Measurements from ENCODE around the gene KLHL9.

The KLHL9 gene

GRCh38 chr9:21314152-21314551 is 21.1 kb downstream of the KLHL9 start:
- Histone ChIP-seq H3K36me3 (no peaks in the 10 kb centered on the region), H3K27me3 (peaks cover 5% of the 10 kb centered on the region), H3K4me3 (ENCODE audit: low read depth in 1 of 2, low read length in 1 of 2) (no peak overlapping the region), H3K9me3 (no peaks in the 10 kb centered on the region), H3K4me1 (ENCODE audit: control insufficient read depth in 1 of 2, insufficient read depth in 1 of 2, low read depth in 1 of 2, low read length in 1 of 2) (no peaks in the 10 kb centered on the region), H3K27ac (no peak overlapping the region)
- TF ChIP-seq CTCF (IDR thresholded peaks at IDR 0.05), result no peak

GRCh38 chr9:21311889-21312288 is 23.3 kb downstream of the KLHL9 start:
- Histone ChIP-seq H3K4me3 (ENCODE audit: low read depth in 1 of 2, low read length in 1 of 2) (no peak overlapping the region), H3K27ac (no peak overlapping the region), H3K27me3 (peaks cover 5% of the 10 kb centered on the region), H3K9me3 (no peaks in the 10 kb centered on the region), H3K4me1 (ENCODE audit: control insufficient read depth in 1 of 2, insufficient read depth in 1 of 2, low read depth in 1 of 2, low read length in 1 of 2) (no peaks in the 10 kb centered on the region), H3K36me3 (no peaks in the 10 kb centered on the region)
- no peak for TF ChIP-seq CTCF (IDR thresholded peaks at IDR 0.05)

- Histone ChIP-seq H3K27ac (no peak within 1 kb of the TSS), H3K4me3 (ENCODE audit: low read depth in 1 of 2, low read length in 1 of 2) (no peak within 1 kb of the TSS), H3K4me1 (ENCODE audit: control insufficient read depth in 1 of 2, insufficient read depth in 1 of 2, low read depth in 1 of 2, low read length in 1 of 2) (no peaks in the 10 kb centered on the region), H3K36me3 (no peaks in the 10 kb centered on the region), H3K27me3 (no peaks in the 10 kb centered on the region), H3K9me3 (no peaks in the 10 kb centered on the region)
- no peak for TF ChIP-seq CTCF (IDR thresholded peaks at IDR 0.05)
Observed at GRCh38 chr9:21305213-21305612, 30.0 kb downstream of the KLHL9 start, which contains the start of gene IFNA5. Gene IFNA5, minus strand, starts transcription at chr9:21305313. Its CDS starts 57 bp downstream, at chr9:21305256.

- no peak for TF ChIP-seq CTCF (IDR thresholded peaks at IDR 0.05)
- Histone ChIP-seq H3K9me3 (no peaks in the 10 kb centered on the region), H3K4me1 (ENCODE audit: control insufficient read depth in 1 of 2, insufficient read depth in 1 of 2, low read depth in 1 of 2, low read length in 1 of 2) (peaks cover 12 to 16% of the 10 kb centered on the region in 2 experiments), H3K27ac (no peak overlapping the region), H3K4me3 (ENCODE audit: low read depth in 1 of 2, low read length in 1 of 2) (no peak overlapping the region), H3K27me3 (peaks cover 7% of the 10 kb centered on the region), H3K36me3 (no peaks in the 10 kb centered on the region)
Observed at GRCh38 chr9:21295992-21296391, 39.2 kb downstream of the KLHL9 start.

- no peak for TF ChIP-seq CTCF (IDR thresholded peaks at IDR 0.05)
- H3K27ac ChIP-seq, result no peak overlapping the region
- H3K4me1 ChIP-seq (ENCODE audit: control insufficient read depth in 1 of 2, insufficient read depth in 1 of 2, low read depth in 1 of 2, low read length in 1 of 2), result peaks cover 12 to 16% of the 10 kb centered on the region in 2 experiments
- H3K36me3 ChIP-seq, result no peaks in the 10 kb centered on the region
- H3K9me3 ChIP-seq, result no peaks in the 10 kb centered on the region
- peaks cover 7% of the 10 kb centered on the region for H3K27me3 ChIP-seq
- no peak overlapping the region for H3K4me3 ChIP-seq (ENCODE audit: low read depth in 1 of 2, low read length in 1 of 2)
Observed at GRCh38 chr9:21294904-21295538, 40.2 kb downstream of the KLHL9 start.
